GM15510 (cell line): ENCODE results near the gene ADAMTS7.

ENCODE experiments used
- POLR2A ChIP-seq: IDR thresholded peaks from 3 replicates; pipeline ENCODE4 v1.6.1; 2011; ENCODE audit warnings: borderline replicate concordance; ENCODE audit not compliant: insufficient read length; ENCODE audit errors: extremely low read depth

ADAMTS7 gene

GRCh38 chr15:78790027-78790426 is 21.2 kb downstream of the ADAMTS7 start:
- TF ChIP-seq POLR2A, result no peak

- no peak for TF ChIP-seq POLR2A
Observed at GRCh38 chr15:78789615-78790014, 21.6 kb downstream of the ADAMTS7 start.

DNA sequence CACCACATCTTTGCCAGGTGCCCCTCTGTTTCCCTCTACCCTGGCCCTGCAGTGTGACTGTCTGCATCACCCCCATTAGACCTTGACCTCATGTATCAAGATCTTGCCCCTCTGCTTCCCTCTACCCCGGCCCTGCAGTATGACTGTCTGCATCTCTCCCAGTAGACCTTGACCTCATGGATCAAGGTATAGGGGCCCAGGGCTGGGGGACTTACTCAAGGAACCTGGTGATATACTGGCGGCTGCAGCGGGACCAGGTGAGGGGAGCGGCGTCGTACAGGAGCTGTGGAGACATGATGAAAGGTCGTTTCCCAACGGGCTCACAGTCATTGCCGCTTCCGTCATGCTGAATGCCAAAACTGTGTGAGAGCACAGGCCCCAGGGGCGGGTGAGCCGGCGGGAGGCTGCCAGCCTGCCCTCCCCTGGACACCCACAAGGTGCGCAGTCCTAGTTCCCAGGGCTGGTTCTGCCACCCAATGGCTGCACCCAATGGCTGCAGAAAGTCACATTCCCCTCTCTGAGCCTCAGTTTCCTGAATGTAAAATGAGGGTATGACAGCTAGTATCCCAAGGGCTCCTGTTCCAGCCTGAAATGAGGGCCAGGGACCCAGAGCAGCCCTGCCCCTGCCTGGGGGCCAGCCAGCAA is 23.1 kb downstream of the ADAMTS7 start:
- TF ChIP-seq POLR2A, result no peak

DNA sequence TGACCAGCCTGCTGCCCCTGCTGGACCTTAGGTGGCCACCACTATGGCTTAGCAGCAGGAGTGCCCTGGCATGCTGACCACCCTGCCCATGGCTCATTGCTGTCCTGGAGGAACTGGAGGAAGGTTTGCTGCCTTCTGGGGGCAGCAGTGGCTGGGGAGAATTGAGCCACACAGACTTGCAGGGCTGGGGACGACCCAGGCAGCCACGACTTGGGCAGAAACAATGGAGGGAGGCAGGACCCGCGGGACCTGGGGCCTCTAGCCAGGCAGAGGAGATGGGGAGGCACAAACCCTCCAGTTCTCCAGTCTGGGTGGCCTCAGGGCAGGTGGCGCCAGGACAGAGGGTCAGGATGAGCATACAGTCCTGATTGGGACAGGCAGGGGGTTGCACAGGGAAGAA is 32.8 kb downstream of the ADAMTS7 start:
- TF ChIP-seq POLR2A, result no peak

DNA sequence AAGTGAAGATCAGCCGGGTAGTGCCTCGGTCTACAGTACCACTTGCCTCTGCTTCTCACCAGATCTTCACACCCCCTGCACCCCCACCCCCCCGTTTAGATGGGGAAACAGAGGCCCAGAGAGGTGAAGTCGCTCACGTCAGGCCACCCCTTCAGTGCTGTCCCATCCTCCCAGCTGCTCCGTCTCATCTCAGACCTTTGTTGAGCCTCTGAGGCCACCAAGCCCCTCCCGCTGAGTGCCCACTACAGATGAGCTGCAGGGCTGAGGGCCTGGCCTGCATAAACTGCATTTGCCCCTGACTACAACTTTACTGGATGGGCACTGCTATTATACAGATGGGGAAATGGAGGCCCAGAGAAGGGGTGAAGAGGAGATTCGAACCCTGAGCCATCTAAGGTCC is 35.8 kb downstream of the ADAMTS7 start:
- TF ChIP-seq POLR2A, result no peak

DNA sequence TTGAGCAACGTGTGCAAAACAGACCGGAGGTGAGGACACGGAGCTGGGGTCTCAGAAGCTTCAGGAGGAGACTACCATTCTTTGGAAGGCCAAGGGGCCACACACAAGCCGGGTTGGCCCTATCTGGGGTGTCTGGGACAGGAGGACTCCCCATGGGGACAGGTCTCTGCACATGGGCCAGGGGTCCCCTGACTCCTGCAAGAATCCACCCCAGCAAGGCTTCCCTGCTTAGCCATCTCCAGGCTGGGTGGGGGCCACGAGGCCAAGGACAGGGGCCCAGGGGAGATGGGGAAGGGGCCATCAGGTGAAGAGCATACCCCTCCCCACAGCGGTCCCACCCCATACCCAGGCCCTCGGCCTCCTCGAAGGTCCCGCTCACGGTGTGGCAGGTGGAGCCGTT is 38.5 kb downstream of the ADAMTS7 start:
- TF ChIP-seq POLR2A, result no peak

DNA sequence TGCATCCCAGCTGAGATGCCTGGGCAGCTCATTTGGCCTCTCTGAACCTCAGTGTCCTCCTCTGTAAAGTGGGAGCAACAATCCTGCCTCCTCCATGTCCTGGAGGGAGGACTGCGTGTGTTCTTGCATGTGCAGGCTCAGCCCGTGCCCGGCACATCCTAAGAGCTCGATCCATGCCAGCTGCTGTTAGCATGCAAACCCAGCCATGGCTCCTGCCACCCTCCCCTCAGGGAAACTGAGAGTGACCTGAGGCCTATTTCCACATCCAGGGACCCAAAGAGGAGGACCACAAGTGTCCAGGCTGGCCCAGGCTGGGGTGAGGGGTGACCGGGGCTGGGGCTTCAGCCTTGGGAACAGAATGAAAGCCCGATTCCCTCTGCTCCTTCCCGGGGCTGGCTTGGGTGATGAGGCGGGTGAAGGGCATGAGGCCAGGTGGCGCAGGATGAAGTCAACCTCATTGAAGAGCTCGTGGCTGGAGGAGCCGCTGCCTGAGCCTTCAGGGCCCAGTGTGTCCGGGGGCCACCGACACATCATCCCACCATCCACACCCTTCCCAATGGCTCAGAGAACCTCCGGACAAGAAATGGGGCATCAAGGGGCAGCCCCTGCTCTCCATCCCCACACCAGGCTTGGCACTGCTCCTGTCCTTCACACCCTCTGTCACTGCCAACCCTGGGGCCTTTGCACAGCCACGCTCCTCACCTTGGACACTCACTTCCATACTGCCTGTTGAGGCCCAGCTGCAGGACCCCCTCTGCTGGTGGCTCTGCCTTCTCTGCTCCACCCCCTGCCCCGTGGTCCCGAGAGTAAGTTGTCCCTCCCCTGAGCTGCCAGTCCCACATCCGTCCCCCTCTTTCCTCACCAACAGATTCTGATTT is 42.5 kb downstream of the ADAMTS7 start:
- no peak for TF ChIP-seq POLR2A

- no peak for TF ChIP-seq POLR2A
Observed at GRCh38 chr15:78768096-78768495, 43.2 kb downstream of the ADAMTS7 start.

- no peak for TF ChIP-seq POLR2A
Observed at GRCh38 chr15:78767331-78767951, 43.8 kb downstream of the ADAMTS7 start.

- TF ChIP-seq POLR2A, result no peak
Observed at GRCh38 chr15:78766041-78766440, 45.2 kb downstream of the ADAMTS7 start.

- no peak for TF ChIP-seq POLR2A
Observed at GRCh38 chr15:78763796-78764241, 47.4 kb downstream of the ADAMTS7 start.

GRCh38 chr15:78762985-78763795 is 48.1 kb downstream of the ADAMTS7 start:
- TF ChIP-seq POLR2A, result no peak

DNA sequence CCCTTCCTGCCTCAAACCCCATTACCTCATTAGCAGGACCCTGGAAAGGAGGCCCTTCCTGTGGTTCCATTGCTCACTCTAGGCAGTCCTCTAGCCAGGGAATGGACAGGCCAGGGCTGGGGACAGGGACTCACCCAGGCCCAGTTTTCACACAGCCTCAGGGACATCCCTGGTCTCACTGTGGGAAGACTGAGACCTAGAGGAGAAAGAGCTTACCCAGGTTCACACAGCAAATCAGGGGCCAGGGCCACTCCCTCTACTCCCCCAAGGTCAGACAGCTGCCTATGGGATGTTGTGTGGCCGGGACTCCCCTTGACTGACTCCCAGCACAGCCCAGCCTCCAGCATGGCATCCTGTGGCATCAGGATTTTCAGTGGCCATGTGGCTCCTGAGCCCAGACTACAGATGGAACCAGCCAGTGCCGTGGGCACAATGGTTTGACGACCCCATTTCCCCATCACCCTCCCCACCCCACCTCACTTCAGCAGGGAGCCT is 49.3 kb downstream of the ADAMTS7 start:
- TF ChIP-seq POLR2A, result peak; percentile 3

GRCh38 chr15:78761475-78761874 is 49.8 kb downstream of the ADAMTS7 start:
- TF ChIP-seq POLR2A, result peak; percentile 39
